HG03039 (cell line): ENCODE results near the gene WRNIP1.

Source experiments
- ATAC-seq: cut with Tn5 transposase; IDR thresholded peaks from one replicate; pipeline ENCODE4 v1.9.1; 2021; ENCODE audit warnings: mild to moderate bottlenecking, moderate library complexity; ENCODE audit not compliant: unreplicated experiment

WRNIP1 gene

GRCh38 chr6:2740581-2740980, 24.6 kb upstream of the WRNIP1 start:
- ATAC-seq: no peak

GRCh38 chr6:2741756-2742155, 23.4 kb upstream of the WRNIP1 start:
- ATAC-seq: no peak

GRCh38 chr6:2743280-2744208, 21.6 kb upstream of the WRNIP1 start:
- no peak for ATAC-seq

- ATAC-seq: no peak
These were observed 20.9 kb upstream of the WRNIP1 start for GRCh38 chr6:2744209-2744771.

- ATAC-seq: no peak
These were observed 20.4 kb upstream of the WRNIP1 start for GRCh38 chr6:2744778-2745177.

- ATAC-seq: no peak
These were observed 19.9 kb upstream of the WRNIP1 start for GRCh38 chr6:2745246-2745645.

- no peak for ATAC-seq
These were observed 18.6 kb upstream of the WRNIP1 start for GRCh38 chr6:2746557-2747061.

- ATAC-seq: no peak
These were observed 17.0 kb upstream of the WRNIP1 start for GRCh38 chr6:2748183-2748582.

- ATAC-seq: no peak
These were observed 15.1 kb upstream of the WRNIP1 start for GRCh38 chr6:2749969-2750600.

GRCh38 chr6:2750832-2751231, 14.4 kb upstream of the WRNIP1 start, which contains the start of gene MYLK4:
Gene MYLK4 (minus strand): TSS chr6:2750922. CDS start chr6:2749294, 1,628 bp downstream.
- ATAC-seq: no peak

GRCh38 chr6:2751871-2752270, 13.3 kb upstream of the WRNIP1 start:
- no peak for ATAC-seq

GRCh38 chr6:2752477-2753109, 12.6 kb upstream of the WRNIP1 start:
- ATAC-seq: no peak

GRCh38 chr6:2753110-2753489, 12.1 kb upstream of the WRNIP1 start:
- ATAC-seq: no peak

- ATAC-seq: no peak
These were observed 11.4 kb upstream of the WRNIP1 start for GRCh38 chr6:2753743-2754142.

- ATAC-seq: no peak
These were observed 10.8 kb upstream of the WRNIP1 start for GRCh38 chr6:2754393-2754792.

- no peak for ATAC-seq
These were observed 10.3 kb upstream of the WRNIP1 start for GRCh38 chr6:2754911-2755310.

GRCh38 chr6:2755456-2755855, 9.7 kb upstream of the WRNIP1 start:
- ATAC-seq: no peak

GRCh38 chr6:2756241-2756640, 9.0 kb upstream of the WRNIP1 start:
- no peak for ATAC-seq

- ATAC-seq: no peak
These were observed 8.4 kb upstream of the WRNIP1 start for GRCh38 chr6:2756687-2757224.

GRCh38 chr6:2758980-2759379, 6.2 kb upstream of the WRNIP1 start:
- ATAC-seq: no peak
